DND-41 (cell line): Measurements from ENCODE around the gene POLN.

Experiments used
- EZH2 ChIP-seq: IDR thresholded peaks from 3 replicates; pipeline ENCODE4 v1.6.1; 2012; ENCODE audit warnings: borderline replicate concordance, low read depth, mild to moderate bottlenecking, moderate library complexity, low read length, inconsistent platforms; ENCODE audit not compliant: severe bottlenecking
- TF ChIP-seq, protein P1 (sequence below): IDR thresholded peaks from 2 replicates; pipeline ENCODE4 v1.5.1; 2012; ENCODE audit warnings: borderline replicate concordance, low read length, moderate library complexity, mild to moderate bottlenecking; ENCODE audit not compliant: poor library complexity, severe bottlenecking; ENCODE audit errors: extremely low read depth

DNA sequence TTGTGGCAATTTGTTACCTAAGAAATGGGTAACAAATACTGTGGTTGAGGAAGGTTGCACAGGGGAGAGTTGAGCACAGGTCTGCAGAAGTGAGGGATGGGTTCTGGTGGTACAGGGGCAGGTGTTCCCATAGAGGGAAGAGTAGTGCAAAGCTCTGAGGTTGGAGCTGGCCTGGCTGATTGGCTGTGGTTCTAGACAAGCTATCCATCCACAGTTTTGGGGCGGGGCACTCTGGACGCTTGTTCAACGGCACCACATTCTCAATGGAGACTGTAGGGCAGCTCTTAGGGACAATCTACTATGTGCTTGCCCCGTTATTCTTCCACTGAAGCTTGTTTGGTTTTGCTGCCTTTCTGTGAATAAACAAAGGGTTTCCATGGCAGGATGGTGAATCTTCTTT is 147.4 kb downstream of the POLN start:
- TF ChIP-seq, protein P1, sequence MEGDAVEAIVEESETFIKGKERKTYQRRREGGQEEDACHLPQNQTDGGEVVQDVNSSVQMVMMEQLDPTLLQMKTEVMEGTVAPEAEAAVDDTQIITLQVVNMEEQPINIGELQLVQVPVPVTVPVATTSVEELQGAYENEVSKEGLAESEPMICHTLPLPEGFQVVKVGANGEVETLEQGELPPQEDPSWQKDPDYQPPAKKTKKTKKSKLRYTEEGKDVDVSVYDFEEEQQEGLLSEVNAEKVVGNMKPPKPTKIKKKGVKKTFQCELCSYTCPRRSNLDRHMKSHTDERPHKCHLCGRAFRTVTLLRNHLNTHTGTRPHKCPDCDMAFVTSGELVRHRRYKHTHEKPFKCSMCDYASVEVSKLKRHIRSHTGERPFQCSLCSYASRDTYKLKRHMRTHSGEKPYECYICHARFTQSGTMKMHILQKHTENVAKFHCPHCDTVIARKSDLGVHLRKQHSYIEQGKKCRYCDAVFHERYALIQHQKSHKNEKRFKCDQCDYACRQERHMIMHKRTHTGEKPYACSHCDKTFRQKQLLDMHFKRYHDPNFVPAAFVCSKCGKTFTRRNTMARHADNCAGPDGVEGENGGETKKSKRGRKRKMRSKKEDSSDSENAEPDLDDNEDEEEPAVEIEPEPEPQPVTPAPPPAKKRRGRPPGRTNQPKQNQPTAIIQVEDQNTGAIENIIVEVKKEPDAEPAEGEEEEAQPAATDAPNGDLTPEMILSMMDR: no peak
- no peak for TF ChIP-seq EZH2
